Retina (tissue), 1 donor: ENCODE measurements around the gene CUEDC1.
"Not testable (repeated sequence)": the region's sequence is repeated elsewhere in the genome, so short reads cannot be mapped to it uniquely, and the experiment has no call there.

Experiments
- DNase-seq: peaks from one replicate; pipeline ENCODE4 v3.0.0-alpha.2; 2016

Gene CUEDC1

DNA sequence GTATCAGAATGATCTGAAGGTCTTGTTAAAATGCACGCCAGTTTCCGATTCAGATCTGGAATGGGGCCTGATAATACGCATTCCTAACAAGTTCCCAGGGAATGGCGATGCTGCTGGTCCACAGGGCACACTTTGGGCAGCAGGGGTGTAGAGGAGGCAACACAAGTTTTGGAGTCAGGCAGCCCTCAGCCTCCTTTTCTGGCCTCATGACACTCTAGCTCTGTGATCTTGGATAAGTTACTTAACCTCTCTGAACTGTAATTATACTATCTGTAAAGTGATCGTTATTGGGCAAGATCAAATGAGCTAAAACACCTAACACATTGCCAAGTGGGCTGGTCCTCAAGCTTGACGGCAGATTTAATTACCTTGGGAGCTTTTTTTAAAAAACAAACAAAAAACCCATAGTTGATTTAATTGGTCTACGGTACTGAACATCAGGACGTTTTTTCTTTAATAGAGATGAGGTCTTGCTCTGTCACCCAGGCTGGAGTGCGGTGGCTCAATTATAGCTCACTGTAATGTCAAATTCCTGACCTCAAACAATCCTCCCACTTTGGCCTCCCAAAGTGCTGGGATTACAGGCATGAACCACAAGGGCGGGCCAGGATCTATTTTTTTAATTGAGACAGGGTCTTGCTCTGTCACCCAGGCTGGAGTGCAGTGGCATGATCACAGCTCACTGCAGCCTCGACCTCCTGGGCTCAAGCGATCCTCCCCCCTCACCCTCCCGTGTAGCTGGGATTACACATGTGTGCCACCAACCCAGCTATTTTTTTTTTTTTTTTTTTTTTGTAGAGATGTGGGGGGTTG, 95.4 kb downstream of the CUEDC1 start:
- no peak for DNase-seq

GRCh38 chr17:57858838-57859237, 96.4 kb downstream of the CUEDC1 start:
- no peak for DNase-seq

DNA sequence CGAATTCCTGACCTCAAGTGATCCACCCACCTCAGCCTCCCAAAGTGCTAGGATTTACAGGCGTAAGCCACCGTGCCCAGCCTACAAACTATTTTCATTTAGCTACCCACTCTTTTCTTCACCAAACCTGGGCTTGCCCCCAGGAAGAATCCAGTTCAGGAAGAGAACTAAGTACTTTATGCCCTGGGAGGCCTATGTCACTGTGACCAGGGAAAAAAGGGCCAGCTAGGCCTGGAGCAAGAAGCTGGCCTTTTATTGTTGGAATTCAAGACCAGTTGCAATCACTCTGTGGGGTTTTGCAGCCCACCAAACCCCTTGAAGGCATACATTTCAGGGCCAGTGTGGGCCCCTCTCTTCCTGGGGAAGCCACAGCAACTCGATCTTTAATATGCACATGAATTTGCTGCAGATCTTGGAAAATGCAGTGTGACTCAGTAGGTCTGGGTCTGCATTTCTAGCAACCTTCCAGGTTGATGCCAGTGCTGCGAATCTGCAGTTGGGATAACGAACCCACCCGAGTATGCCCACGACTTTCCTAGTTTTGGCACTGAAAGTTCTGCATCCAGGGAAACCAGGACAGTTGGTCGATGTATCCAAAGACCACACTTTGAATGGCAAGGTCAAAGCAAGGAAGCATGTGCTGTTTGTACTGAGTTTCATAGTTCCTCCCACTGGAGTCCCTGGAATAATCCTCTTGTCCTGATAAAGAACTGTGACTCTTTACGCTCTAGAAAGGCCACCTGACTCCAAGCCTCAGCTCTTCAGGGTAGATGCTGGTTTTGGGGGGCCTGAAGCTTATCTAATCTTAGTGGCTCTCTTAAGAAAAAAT, 98.2 kb downstream of the CUEDC1 start:
- DNase-seq, result no peak

- DNase-seq, result no peak
These were observed 99.7 kb downstream of the CUEDC1 start for GRCh38 chr17:57855391-57856035.

DNA sequence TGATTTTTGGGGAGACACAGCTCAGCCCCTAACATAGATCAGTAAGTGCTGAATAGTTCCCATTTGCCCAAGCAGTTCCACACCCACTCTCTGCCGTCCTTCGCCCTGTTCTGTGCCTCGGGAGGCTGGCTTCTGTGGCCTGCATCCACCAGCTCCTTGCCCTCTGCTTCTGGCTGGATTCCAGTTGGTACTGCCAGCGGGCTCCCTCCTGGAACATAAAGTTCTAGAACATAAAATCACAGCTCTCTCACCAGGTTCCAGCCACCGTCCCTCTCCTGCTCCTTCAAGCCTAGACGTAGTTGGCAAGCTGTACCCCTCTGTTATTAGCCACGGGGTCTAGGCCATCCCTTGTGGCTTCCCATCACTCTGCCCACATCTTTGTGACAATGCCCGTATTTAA, 101.5 kb downstream of the CUEDC1 start:
- DNase-seq, result no peak

DNA sequence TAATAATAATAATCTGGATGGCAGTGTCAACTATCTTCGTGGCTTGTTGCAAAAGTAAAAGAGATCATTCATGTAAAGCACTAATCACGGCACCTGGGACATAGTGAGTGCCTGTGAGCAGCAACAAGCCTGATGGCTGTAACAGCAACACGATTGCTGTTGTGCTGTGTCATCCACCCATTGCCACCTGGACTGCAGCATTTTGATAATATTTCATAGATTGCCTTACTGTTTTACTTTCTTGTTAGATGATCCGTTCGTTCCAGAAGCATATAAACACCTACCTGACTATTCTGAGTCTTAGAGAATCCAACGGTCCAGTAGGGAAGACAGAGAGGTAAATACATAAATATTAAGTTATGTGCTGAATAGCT, 102.3 kb downstream of the CUEDC1 start:
- DNase-seq, result no peak

DNA sequence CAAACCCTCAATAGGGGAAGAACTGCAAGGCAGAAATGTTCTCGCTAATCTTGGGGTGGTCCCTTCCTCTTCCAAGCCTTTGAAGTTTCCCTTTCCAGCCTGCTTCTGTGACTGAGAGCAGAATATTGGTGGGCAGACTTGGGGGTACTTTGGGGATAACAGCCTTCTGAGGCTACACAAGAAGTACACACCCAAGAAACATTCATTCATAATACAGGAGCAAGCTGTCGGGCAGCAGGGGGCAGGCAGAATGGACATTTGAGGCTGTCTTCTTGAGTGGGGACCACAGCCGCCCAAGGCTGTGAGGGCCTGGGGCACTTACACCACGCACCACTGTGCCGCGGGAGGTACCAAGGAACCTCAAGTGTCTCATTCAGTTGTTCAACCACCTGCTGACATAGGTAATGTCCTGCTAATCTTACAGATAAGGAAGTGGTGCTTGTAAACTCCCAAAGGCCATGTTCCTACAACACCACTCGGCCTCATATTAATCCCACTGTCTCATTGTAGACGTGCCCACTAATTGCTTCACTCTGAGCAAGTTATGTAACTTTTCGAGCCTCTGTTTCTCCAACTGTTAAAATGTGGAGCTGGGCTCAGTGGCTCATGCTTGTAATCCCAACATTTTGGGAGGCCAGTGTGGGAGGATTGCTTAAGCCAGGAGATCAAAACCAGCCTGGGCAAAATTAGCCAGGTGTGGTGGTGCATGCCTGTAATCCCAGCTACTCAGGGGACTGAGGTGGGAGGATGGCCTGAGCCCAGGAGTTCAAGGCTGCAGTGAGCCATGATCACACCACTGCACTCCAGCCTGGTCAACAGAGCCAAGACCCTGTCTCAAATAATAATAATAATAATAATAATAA, 102.9 kb downstream of the CUEDC1 start:
- no peak for DNase-seq

DNA sequence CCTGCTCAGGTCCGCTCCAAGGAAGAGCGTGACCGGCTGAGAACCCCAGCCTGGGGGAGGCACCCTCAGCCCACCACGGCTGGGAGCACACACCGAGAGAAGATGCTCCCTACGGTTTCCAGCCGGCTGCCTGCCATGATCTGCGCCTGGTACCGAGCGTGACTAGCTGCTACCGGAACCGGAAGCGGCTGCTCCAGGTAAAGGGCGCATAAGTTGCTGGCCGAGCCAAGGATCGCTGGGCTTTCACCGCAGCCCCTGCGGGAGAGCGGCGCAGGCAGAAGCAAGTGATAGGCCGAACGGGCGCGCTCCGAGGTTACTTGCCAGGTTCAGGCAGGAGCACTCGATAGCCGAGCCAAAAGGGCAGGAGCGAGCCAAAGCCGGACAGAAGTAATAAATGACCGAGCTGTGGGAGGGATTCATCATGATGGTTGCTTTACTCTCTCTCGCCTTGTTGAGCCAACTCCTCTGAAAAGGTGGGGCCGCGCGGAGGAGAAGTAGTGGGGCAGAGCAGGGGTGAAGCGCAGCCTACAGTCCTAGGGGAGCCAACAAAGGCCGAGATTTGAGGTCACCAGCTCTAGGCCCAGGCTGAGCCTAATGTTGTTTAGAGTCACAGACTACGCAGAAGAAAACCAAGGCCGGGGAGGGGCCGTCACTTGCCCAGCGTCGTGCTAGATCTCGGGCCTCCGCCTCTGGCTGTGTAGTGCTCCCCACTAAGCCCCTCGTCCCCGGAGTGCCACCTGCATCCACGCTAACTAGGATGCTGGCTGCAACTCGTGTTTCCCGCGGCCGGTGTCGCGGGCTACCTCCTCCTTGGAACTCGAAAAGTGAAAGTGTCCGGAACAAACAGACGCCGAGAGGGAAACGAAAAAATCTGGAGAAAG, 105.1 kb downstream of the CUEDC1 start, which contains the start of gene MRPS23:
MRPS23 (minus strand) TSS at position 171 of the 881 bp plus-strand sequence; CDS start at position 137, 34 bp downstream.
- peak; percentile 95 for DNase-seq

- no peak for DNase-seq
These were observed 105.9 kb downstream of the CUEDC1 start for GRCh38 chr17:57849163-57849873.

- not testable (repeated sequence) for DNase-seq
These were observed 108.9 kb downstream of the CUEDC1 start for GRCh38 chr17:57846056-57846945.

DNA sequence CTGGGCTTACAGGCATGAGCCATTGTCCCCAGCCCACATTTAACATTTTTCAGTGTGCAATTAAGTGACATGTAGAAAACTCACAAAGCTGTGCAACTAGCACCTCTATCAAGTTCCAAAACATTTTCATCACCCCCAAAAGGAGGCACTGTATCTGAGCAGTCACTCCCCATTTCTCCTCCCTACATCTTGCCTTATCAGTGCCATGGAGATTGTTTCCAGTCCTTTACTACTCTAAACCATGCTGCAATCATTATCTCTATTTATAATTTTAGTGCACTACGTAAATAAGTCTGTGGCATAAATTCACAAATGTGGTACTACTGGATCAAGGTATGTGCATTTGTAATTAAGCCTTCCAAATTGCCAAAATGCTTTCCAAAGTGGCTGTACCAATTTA, 112.9 kb downstream of the CUEDC1 start:
- DNase-seq, result no peak

GRCh38 chr17:57839571-57839923, 115.7 kb downstream of the CUEDC1 start:
- no peak for DNase-seq

DNA sequence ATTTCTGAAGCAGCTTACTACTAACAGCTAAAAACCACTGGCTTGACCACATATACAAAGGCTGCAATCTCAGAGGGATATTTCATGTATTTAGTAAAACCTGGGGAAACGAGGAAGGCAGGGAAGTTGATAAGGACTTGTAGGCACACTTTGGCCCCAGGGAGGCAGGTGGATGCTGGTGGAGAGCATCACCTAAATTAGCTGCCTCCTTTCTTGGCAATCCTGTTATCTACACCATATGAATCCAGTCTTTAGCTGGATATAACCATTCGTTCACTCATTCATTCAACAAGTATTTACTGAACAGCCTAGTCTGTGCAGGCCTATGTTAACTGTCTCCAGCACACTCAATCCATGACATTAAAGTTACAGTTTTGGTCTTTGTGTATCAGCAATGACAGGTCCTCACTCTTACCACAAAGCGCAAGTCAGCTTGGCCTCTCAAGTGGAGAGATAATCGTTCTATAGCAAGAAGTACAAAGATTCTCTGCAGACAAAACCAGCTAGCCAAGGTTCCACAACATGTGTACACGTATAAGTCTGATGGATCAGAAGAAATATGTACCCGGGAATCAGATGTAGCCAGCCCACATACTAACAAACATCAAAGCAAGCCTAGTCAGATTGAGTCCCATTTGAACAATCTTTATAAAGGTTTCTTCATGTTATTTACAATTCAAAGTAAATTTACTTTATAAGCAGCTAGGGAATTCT, 116.2 kb downstream of the CUEDC1 start:
- DNase-seq, result no peak

DNA sequence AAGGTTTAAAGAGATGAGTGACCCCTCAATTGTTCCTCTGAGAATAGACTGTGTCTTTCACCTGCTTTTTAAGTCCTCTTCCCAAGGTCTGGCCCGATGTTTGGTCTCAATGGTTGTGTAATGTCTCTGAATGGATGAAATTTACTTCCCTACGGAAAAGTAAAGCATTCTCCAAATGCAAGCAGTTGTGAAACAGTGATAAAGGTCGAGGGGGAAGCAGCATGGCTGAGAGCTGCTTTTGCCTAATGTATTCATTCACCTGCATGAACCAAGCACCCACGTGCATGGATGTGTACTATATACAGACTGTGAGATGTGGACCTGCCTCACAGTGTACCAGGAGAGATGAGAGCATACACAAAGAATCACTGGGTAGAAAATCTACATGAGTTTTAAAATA, 116.8 kb downstream of the CUEDC1 start:
- DNase-seq, result no peak

DNA sequence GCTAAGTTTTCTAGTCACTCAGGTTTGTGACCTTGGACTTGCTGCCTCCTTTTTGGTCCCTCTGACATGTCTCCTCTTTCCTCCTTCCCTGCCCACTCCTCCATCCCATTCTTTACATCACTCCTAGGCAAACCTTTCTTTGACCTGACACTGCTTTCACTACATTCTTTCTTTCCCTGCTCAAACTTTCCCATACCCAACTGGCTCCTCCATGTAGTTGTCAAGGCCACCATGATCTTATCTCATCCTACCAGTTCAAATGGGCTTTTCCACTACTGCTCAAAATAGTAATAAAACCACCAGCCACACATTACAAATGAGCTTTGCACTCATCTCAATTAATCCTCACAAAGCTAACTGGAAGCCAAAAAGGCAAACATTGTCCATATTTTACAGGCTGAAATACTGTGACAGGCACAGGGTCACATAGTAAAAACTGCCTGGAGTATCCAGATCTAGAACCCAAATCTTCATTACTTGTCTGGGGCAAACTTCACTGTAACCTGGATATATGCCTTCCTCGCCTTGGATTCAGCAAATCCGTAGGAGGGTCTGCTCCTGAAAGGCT, 119.8 kb downstream of the CUEDC1 start:
- DNase-seq, result no peak

- DNase-seq, result no peak
These were observed 121.0 kb downstream of the CUEDC1 start for GRCh38 chr17:57834146-57834741.

DNA sequence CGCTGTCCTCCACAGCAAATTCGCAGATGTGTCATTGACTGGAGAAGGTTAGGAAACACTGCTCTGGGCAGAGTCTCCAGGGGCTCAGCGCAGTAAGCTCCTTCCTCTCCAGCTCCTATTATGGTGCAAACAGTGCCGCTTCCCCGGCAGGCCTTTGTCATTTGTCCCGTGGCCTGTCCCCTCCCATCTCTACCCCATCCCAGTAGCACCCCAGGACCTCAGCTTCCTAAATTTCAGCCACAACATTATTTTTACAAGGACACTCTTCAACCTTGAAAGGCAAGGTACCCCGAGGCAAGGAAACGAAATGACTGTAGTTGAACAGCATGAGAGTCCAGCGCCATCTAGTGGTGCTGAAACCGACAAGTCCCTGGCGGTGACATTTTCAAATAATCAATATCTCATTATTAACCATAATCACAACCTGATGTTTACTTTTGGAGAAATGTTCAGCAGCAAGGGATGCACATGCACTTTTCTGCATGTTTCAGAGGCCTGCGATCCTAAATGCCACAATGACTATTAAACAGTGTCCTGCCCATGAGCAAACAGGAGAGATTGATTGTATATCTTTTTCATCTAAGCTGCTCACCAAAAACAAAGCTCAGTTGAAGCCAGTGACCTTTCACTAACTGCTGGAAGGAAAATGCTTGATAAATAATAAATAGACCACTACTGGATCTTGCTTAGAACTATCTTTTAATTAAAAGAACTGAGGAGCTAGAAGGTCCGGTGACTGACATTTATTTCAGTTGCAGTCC, 121.9 kb downstream of the CUEDC1 start:
- peak; percentile 90 for DNase-seq
